Tibial artery (tissue), 4 donors: Measurements from ENCODE around the gene COL4A2.

ENCODE experiments used
- DNase-seq, 2 donors: peaks; one replicate each; pipeline ENCODE4 v3.0.0-alpha.2; 2019
- H3K27ac ChIP-seq, 2 donors: fragments of 200-600 bp; sonication (generic) in 1 of 2; 1 replicate in 1 of 2; 2 replicates in 1 of 2; pipeline ENCODE4 v1.5.1; 2018 to 2019; ENCODE audit warnings: mild to moderate bottlenecking in 1 of 2
- H3K27me3 ChIP-seq, 2 donors: fragments of 200-600 bp; sonication (generic) in 1 of 2; one replicate each; pipeline versions ENCODE4 v1.5.1 to v1.6.0; 2016 to 2019
- H3K36me3 ChIP-seq, 3 donors: fragments of 200-600 bp; sonication (generic) in 2 of 3; one replicate each; pipeline ENCODE4 v1.5.1; 2016 to 2019; ENCODE audit warnings: mild to moderate bottlenecking in 2 of 3
- H3K4me1 ChIP-seq, 4 donors: fragments of 200-600 bp; sonication (generic) in 2 of 4; 1 replicate in 3 of 4; 2 replicates in 1 of 4; pipeline ENCODE4 v1.5.1; 2016 to 2019
- H3K4me3 ChIP-seq, 2 donors: fragments of 200-600 bp; sonication (generic) in 1 of 2; 1 replicate in 1 of 2; 2 replicates in 1 of 2; pipeline ENCODE4 v1.5.1; 2018 to 2019; ENCODE audit warnings: mild to moderate bottlenecking in 2 of 2
- H3K9me3 ChIP-seq, 3 donors: fragments of 200-600 bp; sonication (generic) in 1 of 3; one replicate each; pipeline ENCODE4 v1.5.1; 2016 to 2019
- CTCF ChIP-seq, 2 experiments: fragments of 200-600 bp in 1 of 2; fragments of 450-650 bp in 1 of 2; IDR thresholded peaks; one replicate each; pipeline ENCODE4 v1.5.1; 2017 to 2019; ENCODE audit warnings: antibody characterized with exemption in 2 of 2, mild to moderate bottlenecking in 1 of 2, moderate library complexity in 1 of 2
- intact Hi-C: fragments of 100-400 bp; cut with DNase I; formaldehyde crosslinking; loops from one replicate; pipeline ENCODE4 v1.15.0; 2023; ENCODE audit warnings: low total_unique reads

COL4A2 gene

GRCh38 chr13:110442930-110443621 lies 136.0 kb downstream of the COL4A2 start:
- DNase-seq: peak in 1 of 2 donors; percentile 60
- Histone ChIP-seq H3K9me3 (no peaks in the 10 kb centered on the region), H3K36me3 (peaks cover 60 to 75% (median 73%) of the 10 kb centered on the region in 3 donors), H3K4me1 (peaks cover 0 to 38% (median 16%) of the 10 kb centered on the region in 4 donors), H3K27ac (peak overlapping the region; percentile 72 to 76), H3K27me3 (no peaks in the 10 kb centered on the region), H3K4me3 (no peak overlapping the region)
- intact Hi-C loops: no loop called here
- no peak for TF ChIP-seq CTCF (IDR thresholded peaks at IDR 0.05)

GRCh38 chr13:110443622-110444225 lies 136.6 kb downstream of the COL4A2 start:
- intact Hi-C loops: no loop called here
- Histone ChIP-seq H3K4me1 (peaks cover 0 to 45% (median 17%) of the 10 kb centered on the region in 4 donors), H3K27me3 (no peaks in the 10 kb centered on the region), H3K9me3 (no peaks in the 10 kb centered on the region), H3K36me3 (peaks cover 54 to 74% (median 67%) of the 10 kb centered on the region in 3 donors), H3K27ac (peak overlapping the region; percentile 72 to 76), H3K4me3 (no peak overlapping the region)
- TF ChIP-seq CTCF (IDR thresholded peaks at IDR 0.05): no peak
- DNase-seq: peak in 1 of 2 donors; percentile 66

GRCh38 chr13:110444226-110444653 lies 137.2 kb downstream of the COL4A2 start:
- Histone ChIP-seq H3K27me3 (no peaks in the 10 kb centered on the region), H3K36me3 (peaks cover 49 to 74% (median 63%) of the 10 kb centered on the region in 3 donors), H3K9me3 (no peaks in the 10 kb centered on the region), H3K27ac (peak overlapping the region; percentile 72 to 76), H3K4me1 (peaks cover 0 to 46% (median 18%) of the 10 kb centered on the region in 4 donors), H3K4me3 (no peak overlapping the region)
- intact Hi-C loops: no loop called here
- TF ChIP-seq CTCF (IDR thresholded peaks at IDR 0.05): peak; percentile 30 to 33
- DNase-seq: peak in 1 of 2 donors; percentile 62

- no peak for TF ChIP-seq CTCF (IDR thresholded peaks at IDR 0.05)
- Histone ChIP-seq H3K4me1 (peaks cover 0 to 46% (median 18%) of the 10 kb centered on the region in 4 donors), H3K27ac (peak overlapping the region in 1 of 2 donors; percentile 76), H3K27me3 (no peaks in the 10 kb centered on the region), H3K4me3 (no peak overlapping the region), H3K36me3 (peaks cover 47 to 74% (median 63%) of the 10 kb centered on the region in 3 donors), H3K9me3 (no peaks in the 10 kb centered on the region)
- no peak for DNase-seq
- intact Hi-C loops: no loop called here
Measured at GRCh38 chr13:110445183-110445582, 138.1 kb downstream of the COL4A2 start.

GRCh38 chr13:110445722-110446574 lies 138.9 kb downstream of the COL4A2 start:
- Histone ChIP-seq H3K9me3 (no peaks in the 10 kb centered on the region), H3K4me1 (peaks cover 0 to 46% (median 18%) of the 10 kb centered on the region in 4 donors), H3K36me3 (peaks cover 46 to 74% (median 63%) of the 10 kb centered on the region in 3 donors), H3K27ac (peak overlapping the region; percentile 38 to 76), H3K4me3 (no peak overlapping the region), H3K27me3 (no peaks in the 10 kb centered on the region)
- intact Hi-C loops: no loop called here
- no peak for TF ChIP-seq CTCF (IDR thresholded peaks at IDR 0.05)
- DNase-seq: peak in 1 of 2 donors; percentile 65
